Putamen (tissue), 1 donor: ENCODE measurements around the gene IGLON5.

Experiments
- DNase-seq: peaks from one replicate; pipeline ENCODE4 v3.0.0-alpha.2; 2016; ENCODE audit warnings: low spot score

Gene IGLON5

DNA sequence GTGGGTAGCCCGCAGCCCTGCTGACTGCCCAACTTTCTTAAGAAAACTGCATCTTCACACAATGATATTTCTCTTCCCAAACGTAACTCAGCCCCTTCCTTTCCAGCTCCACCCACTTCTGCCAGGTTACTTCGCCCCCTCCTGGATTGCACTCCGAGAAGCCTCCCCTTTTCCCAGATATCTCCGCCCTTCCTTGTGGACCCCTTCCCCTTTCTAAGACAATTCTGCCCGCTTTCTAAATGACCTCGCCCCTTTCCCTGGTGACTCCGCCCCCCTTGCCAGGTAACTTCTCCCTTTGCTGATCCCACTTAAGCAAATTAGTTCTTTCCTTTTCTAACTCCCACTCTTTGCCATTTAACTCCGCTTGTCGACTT, 27.9 kb downstream of the IGLON5 start:
- peak; percentile 14 for DNase-seq

DNA sequence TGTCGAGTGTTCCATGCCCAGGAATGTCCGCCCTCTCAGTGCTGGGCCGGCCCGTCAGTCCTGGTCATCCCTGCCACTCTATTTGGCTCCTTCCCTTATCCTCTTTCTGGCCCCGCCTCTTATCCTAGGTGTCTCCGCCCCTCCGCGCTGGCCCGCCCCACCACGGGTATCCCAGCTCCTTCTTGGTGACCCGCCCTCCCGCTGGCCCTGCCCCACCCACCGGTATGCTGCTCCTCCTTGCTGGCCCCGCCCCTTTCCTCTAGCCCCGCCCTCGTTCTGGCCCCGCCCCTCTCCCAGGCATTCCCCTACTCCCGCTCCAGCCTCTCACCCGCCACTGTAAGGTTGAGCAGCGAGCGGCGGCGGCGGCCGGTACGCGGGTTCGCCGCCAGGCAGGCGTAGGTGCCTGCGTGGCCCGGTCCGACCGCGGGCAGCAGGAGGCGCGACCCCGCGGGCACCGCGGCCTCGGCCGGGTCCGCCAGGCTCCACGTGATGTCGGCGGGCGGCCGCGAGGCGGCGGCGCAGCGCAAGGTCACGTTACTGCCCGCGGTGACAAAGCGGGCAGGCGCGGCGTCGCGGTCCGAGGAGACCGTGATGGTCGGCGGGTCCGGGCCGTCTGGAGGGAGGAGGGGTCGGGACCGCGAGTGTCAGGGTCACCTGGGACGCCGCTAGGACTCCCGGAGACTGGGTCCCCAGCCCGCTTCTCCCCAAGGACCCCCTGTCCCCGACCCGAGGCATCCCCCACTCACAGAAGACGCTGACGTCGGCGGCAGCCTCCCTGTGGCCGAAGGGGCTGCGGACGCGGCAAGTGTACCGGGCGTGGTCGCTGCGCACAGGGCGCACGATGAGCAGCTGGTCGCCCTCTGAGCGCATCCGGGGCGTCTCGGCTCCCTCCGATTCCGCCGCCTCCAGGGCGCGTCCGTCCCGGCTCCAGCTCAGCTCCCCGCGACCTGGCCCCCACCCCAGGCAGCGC, 28.5 kb downstream of the IGLON5 start:
- DNase-seq, result peak; percentile 89

DNA sequence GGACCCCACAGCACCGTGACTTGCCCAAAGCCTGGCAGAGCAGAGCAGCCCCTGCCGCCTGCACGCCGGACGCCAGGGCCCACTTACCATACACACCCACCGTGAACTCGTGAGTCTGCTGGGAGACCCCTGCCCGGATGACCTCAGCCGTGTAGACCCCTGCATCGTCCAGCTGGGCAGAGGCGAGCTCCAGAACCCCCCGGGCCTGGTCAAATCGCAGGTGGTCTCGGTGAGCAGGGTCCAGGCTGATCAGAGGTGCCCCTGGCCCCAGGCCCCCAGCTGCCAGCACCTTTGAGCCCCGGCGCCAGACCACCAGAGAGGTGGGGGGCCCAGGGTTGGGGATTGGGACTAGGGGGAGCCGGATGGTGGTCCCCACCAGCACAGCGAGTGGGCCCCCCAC, 29.6 kb downstream of the IGLON5 start:
- DNase-seq, result no peak

- DNase-seq, result no peak
These were observed 30.6 kb downstream of the IGLON5 start, which contains the start of gene VSIG10L for GRCh38 chr19:51341976-51342580. TSS of gene VSIG10L (minus strand) at chr19:51342139. CDS start at chr19:51342124, 15 bp downstream.

GRCh38 chr19:51342631-51343569, 31.5 kb downstream of the IGLON5 start:
- DNase-seq, result no peak

- DNase-seq, result no peak
These were observed 33.7 kb downstream of the IGLON5 start for GRCh38 chr19:51345076-51345620.

GRCh38 chr19:51346742-51347141, 35.3 kb downstream of the IGLON5 start:
- DNase-seq, result no peak

DNA sequence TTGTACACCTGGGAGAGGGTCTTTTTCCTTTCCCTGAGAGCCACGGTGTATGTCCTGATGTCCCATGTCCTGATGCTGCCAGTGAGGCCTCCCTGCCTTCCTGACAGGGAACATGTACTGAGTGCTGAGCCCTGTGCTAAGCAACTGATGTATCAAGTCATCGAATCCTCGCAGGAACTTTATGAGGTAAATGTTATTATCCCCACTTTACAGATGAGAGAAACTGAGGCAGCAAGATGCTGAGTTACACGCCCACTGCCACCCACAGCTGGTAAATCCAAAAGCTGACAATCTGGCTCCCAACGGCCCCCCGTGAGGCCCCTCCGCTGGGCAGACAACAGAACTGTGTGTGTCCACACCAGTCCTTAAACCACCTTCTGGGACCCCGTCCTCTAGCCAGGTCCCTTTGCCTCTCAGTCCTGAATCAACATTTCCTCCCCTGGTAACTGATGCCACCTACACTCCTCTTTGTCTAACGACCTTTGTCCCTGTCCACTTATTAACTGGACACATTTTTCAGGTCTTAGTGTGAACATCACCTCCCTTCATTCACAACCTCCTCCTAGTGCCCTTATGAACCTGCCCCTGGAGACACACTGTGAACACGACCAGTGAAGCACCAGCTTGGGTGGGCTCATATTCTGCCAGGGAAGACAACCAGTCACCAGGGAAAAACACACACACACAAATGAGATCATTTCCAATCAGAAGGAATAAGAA, 35.9 kb downstream of the IGLON5 start:
- DNase-seq, result no peak

DNA sequence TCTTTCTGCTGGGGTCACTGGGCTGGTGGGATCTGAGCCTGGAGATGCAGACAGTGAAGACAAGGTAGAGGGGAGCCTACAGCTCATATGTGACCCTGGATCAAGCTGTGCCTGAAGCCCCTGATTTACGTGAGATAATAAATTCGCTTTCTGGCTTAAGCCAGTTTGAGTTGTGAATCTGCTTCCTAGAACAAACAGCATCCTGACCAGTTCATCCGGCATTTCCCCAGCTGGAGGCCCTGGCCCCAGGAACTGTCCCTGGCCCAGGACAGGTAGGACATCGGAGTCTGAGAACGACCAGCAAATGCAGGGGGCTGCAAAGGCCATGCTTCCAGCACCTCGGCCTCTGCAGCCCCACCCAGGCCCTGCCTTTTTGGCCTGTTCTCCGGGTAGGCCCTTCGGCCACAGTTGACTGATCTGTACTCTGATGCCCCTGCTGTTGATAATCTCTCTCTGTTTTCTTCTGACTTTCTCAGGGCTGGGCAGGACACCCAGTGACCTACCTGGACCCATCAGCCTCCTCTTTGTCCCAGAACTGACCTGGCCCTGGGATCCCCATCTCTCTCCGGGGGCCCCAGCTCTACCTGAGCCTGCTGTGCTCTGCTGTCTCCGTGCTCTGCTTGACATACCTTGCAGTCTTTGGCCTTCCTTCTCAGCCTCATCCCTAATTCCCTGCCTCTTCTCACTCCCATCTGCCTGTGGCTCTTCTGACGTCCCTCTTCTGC, 40.0 kb downstream of the IGLON5 start:
- DNase-seq, result no peak

DNA sequence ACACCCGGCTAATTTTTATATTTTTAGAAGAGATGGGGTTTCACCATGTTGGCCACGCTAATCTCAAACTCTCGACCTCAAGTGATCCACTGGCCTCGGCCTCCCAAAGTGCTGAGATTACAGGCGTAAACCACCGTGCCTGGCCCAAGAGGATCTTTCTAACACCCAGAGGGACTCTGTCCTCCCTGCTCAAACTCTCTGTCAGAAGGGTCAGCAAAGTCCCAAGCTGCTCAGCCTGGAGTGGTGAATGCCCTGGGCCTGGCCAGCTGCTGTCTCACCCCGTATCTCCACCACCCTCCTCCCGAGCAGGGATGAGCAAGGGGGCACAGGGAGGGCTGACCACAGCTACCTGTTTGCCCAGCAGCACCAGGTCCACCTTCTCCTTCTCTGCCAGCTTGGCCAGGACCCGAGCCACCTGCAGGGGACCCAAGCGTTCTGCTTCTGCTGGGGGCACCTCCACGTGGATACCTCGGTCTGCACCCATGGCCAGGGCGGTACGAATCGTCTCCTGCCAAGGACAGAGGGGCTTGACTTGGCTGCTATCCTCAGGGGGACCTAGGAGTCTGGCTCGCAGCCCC, 41.4 kb downstream of the IGLON5 start:
- no peak for DNase-seq

DNA sequence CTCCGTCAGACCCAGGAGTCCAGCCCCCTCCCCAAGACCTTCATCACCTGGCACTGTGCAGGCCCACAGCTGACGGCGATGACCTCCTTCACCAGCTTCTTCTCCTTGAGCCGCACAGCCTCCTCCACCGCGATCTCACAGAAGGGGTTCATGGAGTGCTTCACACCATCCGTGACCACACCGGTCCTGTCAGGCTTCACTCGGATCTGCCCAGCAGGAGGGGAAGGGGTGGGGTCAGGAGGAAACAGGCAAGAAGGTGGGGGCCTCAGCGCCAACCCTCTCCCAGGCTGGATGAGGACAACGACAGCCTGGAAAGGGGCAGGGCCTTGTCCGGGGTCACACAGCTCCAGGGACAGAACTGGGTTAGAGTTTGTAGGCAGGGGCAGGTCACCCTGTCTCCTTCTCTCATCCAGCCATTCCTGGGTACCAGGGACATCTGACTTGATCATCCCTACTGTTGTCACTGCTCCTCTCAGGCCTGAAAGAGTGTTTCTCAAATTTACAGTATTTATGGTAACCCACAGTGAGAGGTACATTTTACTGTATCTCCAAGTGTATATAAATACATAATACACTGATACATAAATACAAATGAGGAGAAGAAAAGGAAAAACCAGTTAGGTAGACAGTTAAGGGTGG, 42.8 kb downstream of the IGLON5 start:
- no peak for DNase-seq

GRCh38 chr19:51354742-51355148, 43.3 kb downstream of the IGLON5 start:
- DNase-seq, result peak; percentile 73

DNA sequence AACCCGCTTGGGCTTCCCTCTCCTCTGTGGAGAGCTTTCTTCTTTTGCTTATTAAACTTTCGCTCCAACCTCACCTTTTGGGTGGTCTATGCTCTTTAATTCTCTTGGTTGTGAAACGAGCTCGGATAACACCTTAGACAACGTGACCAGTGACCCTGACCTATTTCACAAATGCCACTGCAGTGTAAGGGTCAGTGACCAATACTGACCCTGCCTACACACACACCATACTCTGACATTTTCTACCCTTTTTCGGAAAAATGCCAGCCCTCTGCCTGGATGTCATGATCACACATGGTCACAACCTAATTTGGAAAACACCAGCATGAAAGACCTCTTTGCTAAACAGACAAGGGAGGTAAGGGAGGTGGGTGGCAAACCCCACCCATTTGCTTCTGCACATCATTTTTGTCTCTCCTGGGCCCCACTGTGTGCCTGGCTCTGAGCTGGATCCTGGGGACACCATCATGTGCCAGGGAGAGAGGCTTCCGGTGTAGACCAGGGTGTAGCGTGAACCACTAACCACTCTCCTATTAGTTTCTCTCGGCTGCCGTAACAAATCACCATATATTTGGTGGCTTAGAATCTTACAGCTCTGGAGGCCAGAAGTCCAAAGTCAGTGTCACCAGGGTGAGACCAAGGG, 44.8 kb downstream of the IGLON5 start:
- DNase-seq, result no peak

DNA sequence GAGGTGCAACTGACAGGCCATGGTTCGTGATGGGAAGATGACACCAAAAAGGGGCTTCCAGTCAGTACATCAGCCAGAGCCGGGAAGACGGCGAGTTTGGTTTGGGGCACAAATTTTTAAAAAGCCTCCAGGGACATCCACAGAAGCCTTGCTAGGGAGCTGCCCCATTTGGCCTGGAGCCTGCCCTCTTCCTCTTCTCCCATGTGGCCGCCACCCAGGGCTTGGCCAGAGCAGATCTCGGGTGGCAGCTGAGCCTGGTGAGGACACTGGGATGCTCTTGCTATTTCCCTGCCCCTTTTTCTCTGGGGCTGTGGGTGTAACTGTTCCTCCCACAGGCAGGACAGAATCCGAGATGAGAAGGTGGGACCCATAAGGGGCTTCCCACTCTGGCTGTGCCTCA, 46.5 kb downstream of the IGLON5 start:
- no peak for DNase-seq

- DNase-seq, result no peak
These were observed 47.9 kb downstream of the IGLON5 start for GRCh38 chr19:51359294-51359693.

GRCh38 chr19:51361239-51361638, 49.8 kb downstream of the IGLON5 start:
- no peak for DNase-seq

DNA sequence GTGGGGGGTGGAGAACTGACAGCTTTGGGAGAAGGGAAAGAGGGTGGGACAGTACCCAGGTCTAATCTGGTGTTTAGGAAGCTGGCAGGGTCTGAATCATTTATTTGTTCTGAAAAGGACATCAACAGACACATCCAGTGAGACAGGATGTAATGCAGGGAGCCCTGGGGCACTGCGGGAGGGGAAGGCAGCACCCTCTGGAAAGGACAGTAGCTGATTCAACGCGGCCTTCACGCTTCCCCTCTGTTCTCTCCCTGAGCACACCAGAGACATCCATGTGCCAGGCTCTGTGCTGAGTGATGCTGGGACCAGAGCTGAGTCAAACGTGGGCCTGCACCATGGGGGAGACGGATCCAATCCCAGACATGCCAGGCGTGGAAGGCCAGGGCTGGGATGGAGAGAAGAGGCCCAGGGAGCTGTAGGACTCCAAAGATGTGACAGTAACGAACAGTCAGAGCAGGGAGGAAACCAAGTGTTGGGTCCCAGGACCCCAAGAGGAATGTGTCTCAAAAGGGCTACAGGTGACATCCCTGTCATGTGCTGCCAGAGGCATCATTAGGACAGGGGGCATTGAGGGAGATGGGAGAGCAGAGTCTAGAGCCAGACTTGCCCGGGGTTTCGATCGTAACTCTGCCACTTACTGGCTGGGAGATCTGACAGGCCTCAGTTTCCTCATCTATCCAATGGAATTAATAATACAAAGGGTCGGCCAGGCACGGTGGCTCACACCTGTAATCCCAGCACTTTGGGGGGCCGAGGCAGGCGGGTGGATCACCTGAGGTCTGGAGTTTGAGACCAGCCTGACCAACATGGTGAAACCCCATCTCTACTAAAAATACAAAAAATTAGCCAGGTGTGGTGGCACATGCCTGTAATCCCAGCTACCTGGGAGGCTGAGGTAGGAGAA, 53.0 kb downstream of the IGLON5 start:
- no peak for DNase-seq
